SU-DHL-6 (cell line): ENCODE measurements around the gene SIRT4.
"Not testable (repeated sequence)": the region's sequence is repeated elsewhere in the genome, so short reads cannot be mapped to it uniquely, and the experiment has no call there.

Experiments
- H2AFZ ChIP-seq: fragments of 200-600 bp; sonication (generic); 2 replicates; pipeline ENCODE4 v1.6.1; 2014; ENCODE audit warnings: low read depth, mild to moderate bottlenecking, moderate library complexity, mixed read lengths, antibody characterized with exemption, low read length; ENCODE audit not compliant: severe bottlenecking
- H3F3A ChIP-seq: fragments of 200-600 bp; shearing (Covaris generic); 2 replicates; pipeline ENCODE4 v1.6.0; 2016; ENCODE audit warnings: antibody characterized with exemption, mild to moderate bottlenecking; ENCODE audit not compliant: insufficient read depth
- H3K27ac ChIP-seq: fragments of 200-600 bp; sonication (generic); 2 replicates; pipeline ENCODE4 v1.5.1; 2016; ENCODE audit warnings: low read depth, mild to moderate bottlenecking, low read length, moderate library complexity, mixed read lengths
- H3K27me3 ChIP-seq: fragments of 200-600 bp; sonication (generic), shearing (Covaris generic); 2 replicates; pipeline ENCODE4 v1.6.0; 2014; ENCODE audit warnings: mild to moderate bottlenecking, low read length
- H3K36me3 ChIP-seq: fragments of 200-600 bp; sonication (generic); 2 replicates; pipeline ENCODE4 v1.6.1; 2014; ENCODE audit warnings: mild to moderate bottlenecking, low read length, mixed read lengths
- H3K4me2 ChIP-seq: fragments of 300-600, 200-600 bp; shearing (Covaris generic), sonication (generic); 2 replicates; pipeline ENCODE4 v1.6.0; 2014; ENCODE audit warnings: low read length, low read depth, mild to moderate bottlenecking; ENCODE audit not compliant: poor library complexity, severe bottlenecking
- H3K4me3 ChIP-seq: fragments of 200-600 bp; sonication (generic); 2 replicates; pipeline ENCODE4 v1.5.1; 2014; ENCODE audit warnings: antibody characterized with exemption, low read length, mild to moderate bottlenecking, mixed read lengths; ENCODE audit not compliant: insufficient read depth, poor library complexity, severe bottlenecking
- H3K79me2 ChIP-seq: fragments of 200-600 bp; sonication (generic); 2 replicates; pipeline ENCODE4 v1.6.1; 2014; ENCODE audit warnings: mild to moderate bottlenecking, low read length, moderate library complexity; ENCODE audit not compliant: insufficient read depth
- H3K9ac ChIP-seq: fragments of 200-600 bp; sonication (generic); 2 replicates; pipeline ENCODE4 v1.7.0; 2014; ENCODE audit warnings: mild to moderate bottlenecking, low read length
- H3K9me2 ChIP-seq: fragments of 200-600 bp; sonication (generic); replicated peaks from 2 replicates; pipeline ENCODE4 v1.6.1; 2014; ENCODE audit warnings: low read length; ENCODE audit not compliant: insufficient read depth
- H3K9me3 ChIP-seq: fragments of 200-600 bp; sonication (generic); 2 replicates; pipeline ENCODE4 v1.6.1; 2014; ENCODE audit warnings: low read length, mixed read lengths; ENCODE audit not compliant: insufficient read depth
- H4K20me1 ChIP-seq: fragments of 200-600 bp; sonication (generic); 2 replicates; pipeline ENCODE4 v1.6.1; 2014; ENCODE audit warnings: low read depth, mild to moderate bottlenecking, antibody characterized with exemption, low read length, moderate library complexity, mixed read lengths
- EZH2phosphoT487 ChIP-seq: fragments of 200-600 bp; sonication (generic), shearing (Covaris generic); conservative IDR thresholded peaks from 2 replicates; pipeline ENCODE4 v1.6.1; 2018; ENCODE audit warnings: mild to moderate bottlenecking, antibody characterized with exemption, low read length, moderate library complexity, mixed read lengths
- TF ChIP-seq, protein P1 (sequence below): fragments of 200-600 bp; sonication (generic); IDR thresholded peaks from one replicate; pipeline ENCODE4 v1.5.1; 2017; ENCODE audit warnings: antibody characterized with exemption, mild to moderate bottlenecking, low read length, moderate library complexity; ENCODE audit not compliant: insufficient read depth, poor library complexity, severe bottlenecking

The SIRT4 gene

DNA sequence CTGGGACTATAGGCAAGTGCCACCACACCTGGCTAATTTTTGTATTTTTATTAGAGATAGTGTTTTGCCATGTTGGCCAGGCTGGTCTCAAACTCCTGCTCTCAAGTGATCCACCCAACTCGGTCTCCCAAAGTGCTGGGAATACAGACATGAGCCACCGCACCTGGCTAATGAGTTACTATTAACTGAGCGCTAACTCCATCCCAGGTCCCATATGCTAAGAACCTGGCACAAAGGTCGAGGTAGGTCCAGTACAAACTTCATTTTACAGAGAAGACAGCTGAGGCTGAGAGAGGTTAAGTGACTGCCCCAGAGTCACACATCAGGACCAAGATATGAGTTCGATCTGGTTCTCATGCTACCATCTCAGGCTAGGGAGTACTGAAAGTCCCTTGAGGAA lies 29.9 kb downstream of the SIRT4 start:
- H3F3A ChIP-seq: no peaks in the 10 kb centered on the region
- H4K20me1 ChIP-seq: no peaks in the 10 kb centered on the region
- H3K79me2 ChIP-seq: no peaks in the 10 kb centered on the region
- no peak overlapping the region for H3K9ac ChIP-seq
- TF ChIP-seq, protein P1, sequence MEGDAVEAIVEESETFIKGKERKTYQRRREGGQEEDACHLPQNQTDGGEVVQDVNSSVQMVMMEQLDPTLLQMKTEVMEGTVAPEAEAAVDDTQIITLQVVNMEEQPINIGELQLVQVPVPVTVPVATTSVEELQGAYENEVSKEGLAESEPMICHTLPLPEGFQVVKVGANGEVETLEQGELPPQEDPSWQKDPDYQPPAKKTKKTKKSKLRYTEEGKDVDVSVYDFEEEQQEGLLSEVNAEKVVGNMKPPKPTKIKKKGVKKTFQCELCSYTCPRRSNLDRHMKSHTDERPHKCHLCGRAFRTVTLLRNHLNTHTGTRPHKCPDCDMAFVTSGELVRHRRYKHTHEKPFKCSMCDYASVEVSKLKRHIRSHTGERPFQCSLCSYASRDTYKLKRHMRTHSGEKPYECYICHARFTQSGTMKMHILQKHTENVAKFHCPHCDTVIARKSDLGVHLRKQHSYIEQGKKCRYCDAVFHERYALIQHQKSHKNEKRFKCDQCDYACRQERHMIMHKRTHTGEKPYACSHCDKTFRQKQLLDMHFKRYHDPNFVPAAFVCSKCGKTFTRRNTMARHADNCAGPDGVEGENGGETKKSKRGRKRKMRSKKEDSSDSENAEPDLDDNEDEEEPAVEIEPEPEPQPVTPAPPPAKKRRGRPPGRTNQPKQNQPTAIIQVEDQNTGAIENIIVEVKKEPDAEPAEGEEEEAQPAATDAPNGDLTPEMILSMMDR: no peak
- no peak for TF ChIP-seq EZH2phosphoT487
- H3K4me3 ChIP-seq: no peak overlapping the region
- no peaks in the 10 kb centered on the region for H3K36me3 ChIP-seq
- peaks cover 9% of the 10 kb centered on the region; the same call in 1 of the 2 replicates for H3K9me3 ChIP-seq
- H3K27ac ChIP-seq: no peak overlapping the region
- H3K4me2 ChIP-seq: no peak overlapping the region
- H3K27me3 ChIP-seq: no peaks in the 10 kb centered on the region
- no peaks in the 10 kb centered on the region for H3K9me2 ChIP-seq
- H2AFZ ChIP-seq: no peak overlapping the region

DNA sequence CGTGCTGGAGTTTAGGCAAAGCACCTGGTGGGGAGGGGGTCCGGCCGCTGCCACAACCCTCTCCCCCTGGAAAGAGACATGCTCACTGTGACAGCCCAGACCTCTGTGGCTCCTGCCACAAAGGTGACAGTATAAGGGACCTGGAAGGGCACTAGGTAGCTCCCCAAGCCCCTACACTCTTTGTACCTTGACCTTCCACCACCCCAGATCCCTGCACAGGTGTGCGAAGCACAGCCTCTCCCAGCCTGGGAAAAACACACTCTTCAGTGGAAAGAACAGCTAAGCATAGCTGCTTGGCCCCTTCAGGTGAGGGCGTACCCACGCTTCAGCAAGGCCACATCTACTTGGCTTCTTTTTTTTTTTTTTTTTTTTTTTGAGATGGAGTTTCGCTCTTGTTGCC lies 30.4 kb downstream of the SIRT4 start:
- TF ChIP-seq, protein P1: no peak
- no peak for TF ChIP-seq EZH2phosphoT487
- no peak overlapping the region for H3K4me2 ChIP-seq
- H4K20me1 ChIP-seq: no peaks in the 10 kb centered on the region
- no peaks in the 10 kb centered on the region for H3K27me3 ChIP-seq
- no peak overlapping the region for H2AFZ ChIP-seq
- no peaks in the 10 kb centered on the region for H3K9me2 ChIP-seq
- no peak overlapping the region for H3K4me3 ChIP-seq
- no peak overlapping the region for H3K9ac ChIP-seq
- H3K9me3 ChIP-seq: peaks cover 14% of the 10 kb centered on the region; the same call in 1 of the 2 replicates
- no peak overlapping the region for H3K27ac ChIP-seq
- H3K79me2 ChIP-seq: no peaks in the 10 kb centered on the region
- no peaks in the 10 kb centered on the region for H3F3A ChIP-seq
- no peaks in the 10 kb centered on the region for H3K36me3 ChIP-seq

DNA sequence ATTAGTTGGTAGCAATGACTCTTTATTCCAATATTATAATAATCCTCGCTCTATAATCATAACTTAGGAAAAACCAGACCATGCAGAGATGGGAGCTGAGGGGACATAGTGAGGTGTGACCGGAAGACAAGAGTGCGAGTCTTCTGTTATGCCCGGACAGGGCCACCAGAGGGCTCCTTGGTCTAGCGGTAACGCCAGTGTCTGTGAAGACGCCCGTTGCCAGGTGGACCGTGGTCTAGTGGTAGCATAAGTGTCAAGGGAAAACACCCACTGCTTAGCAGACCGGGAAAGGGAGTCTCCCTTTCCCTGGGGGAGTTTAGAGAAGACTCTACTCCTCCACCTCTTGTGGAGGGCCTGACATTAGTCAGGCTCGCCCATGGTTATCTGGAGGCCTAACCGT lies 33.3 kb downstream of the SIRT4 start:
- H3K27ac ChIP-seq, H2AFZ ChIP-seq, H3F3A ChIP-seq, H3K79me2 ChIP-seq, H3K27me3 ChIP-seq, H3K9ac ChIP-seq, H3K4me2 ChIP-seq, H4K20me1 ChIP-seq, H3K36me3 ChIP-seq, H3K4me3 ChIP-seq, H3K9me2 ChIP-seq: not testable (repeated sequence)
- H3K9me3 ChIP-seq: peaks cover 25% of the 10 kb centered on the region; the same call in 1 of the 2 replicates

DNA sequence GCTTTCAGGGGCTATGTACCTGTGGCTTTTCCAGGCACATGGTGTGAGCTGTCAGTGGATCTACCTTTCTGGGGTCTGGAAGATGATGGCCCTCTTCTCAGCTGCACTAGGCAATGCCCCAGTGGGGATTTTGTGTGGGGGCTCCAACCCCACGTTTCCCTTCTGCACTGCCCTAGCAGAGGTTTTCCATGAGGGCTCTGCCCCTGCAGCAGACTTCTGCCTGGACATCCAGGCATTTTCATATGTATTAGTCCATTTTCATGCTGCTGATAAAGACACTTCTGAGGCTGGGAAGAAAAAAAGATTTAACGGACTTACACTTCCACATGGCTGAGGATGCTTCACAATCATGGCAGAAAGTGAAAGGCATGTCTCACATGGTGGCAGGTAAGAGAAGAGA lies 34.3 kb downstream of the SIRT4 start:
- not testable (repeated sequence) for H4K20me1 ChIP-seq, H3K9me2 ChIP-seq, H3K27me3 ChIP-seq, H3K4me2 ChIP-seq, H3K79me2 ChIP-seq, H3K4me3 ChIP-seq, H3K27ac ChIP-seq, H3K9ac ChIP-seq, H3K36me3 ChIP-seq, H2AFZ ChIP-seq, H3F3A ChIP-seq
- H3K9me3 ChIP-seq: peaks cover 25% of the 10 kb centered on the region; the same call in 1 of the 2 replicates
